GM21737 (cell line): ENCODE data around the gene IL22RA1.

Experiments used
- ATAC-seq: cut with Tn5 transposase; IDR thresholded peaks from one replicate; pipeline ENCODE4 v1.9.1; 2021; ENCODE audit warnings: mild to moderate bottlenecking, moderate library complexity; ENCODE audit not compliant: unreplicated experiment

IL22RA1 gene

GRCh38 chr1:24117722-24118409 lies 25.1 kb downstream of the IL22RA1 start:
- no peak for ATAC-seq

DNA sequence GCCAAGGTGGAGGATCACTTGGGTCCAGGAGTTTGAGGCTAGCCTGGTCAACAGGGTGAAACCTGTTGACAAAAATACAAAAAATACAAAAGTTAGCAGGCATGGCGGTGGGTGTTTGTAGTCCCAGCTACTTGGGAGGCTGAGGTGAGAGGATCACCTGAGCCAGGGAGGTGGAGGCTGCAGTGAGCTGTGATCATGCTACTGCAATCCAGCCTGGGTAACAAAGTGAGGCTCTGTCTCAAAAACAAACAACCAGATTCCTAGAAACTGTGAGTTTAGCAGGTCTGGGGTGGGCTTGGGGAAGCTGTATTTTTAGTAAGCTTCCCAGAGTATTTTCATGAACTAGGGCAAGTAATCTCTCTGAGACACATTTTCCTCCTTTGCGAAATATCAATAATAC lies 25.8 kb downstream of the IL22RA1 start:
- ATAC-seq, result no peak

DNA sequence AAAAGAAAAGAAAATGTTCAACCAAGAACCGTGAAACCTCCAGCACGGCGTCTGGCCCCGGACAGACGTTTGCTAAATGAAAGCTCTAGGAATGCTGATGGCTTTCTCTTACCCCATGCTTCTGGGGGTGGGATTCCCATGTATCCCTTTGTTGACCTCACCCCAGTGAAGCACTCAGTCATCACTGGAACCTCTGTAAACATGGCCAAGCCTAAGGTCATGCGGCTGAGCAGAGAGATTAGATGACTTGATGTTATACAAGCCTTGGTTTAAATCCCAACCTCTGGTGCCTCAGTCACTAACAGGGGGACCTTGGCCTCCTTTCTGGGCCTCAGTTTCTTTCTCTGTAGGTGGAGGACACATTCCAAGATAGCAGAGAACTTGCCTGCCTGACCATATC lies 28.2 kb downstream of the IL22RA1 start:
- no peak for ATAC-seq

- no peak for ATAC-seq
These were observed 29.3 kb downstream of the IL22RA1 start for GRCh38 chr1:24113641-24114033.

- no peak for ATAC-seq
These were observed 30.8 kb downstream of the IL22RA1 start, which contains the start of gene MYOM3 for GRCh38 chr1:24111996-24112779. Gene MYOM3 (minus strand): TSS chr1:24112135. CDS start chr1:24108636, 3,499 bp downstream.

DNA sequence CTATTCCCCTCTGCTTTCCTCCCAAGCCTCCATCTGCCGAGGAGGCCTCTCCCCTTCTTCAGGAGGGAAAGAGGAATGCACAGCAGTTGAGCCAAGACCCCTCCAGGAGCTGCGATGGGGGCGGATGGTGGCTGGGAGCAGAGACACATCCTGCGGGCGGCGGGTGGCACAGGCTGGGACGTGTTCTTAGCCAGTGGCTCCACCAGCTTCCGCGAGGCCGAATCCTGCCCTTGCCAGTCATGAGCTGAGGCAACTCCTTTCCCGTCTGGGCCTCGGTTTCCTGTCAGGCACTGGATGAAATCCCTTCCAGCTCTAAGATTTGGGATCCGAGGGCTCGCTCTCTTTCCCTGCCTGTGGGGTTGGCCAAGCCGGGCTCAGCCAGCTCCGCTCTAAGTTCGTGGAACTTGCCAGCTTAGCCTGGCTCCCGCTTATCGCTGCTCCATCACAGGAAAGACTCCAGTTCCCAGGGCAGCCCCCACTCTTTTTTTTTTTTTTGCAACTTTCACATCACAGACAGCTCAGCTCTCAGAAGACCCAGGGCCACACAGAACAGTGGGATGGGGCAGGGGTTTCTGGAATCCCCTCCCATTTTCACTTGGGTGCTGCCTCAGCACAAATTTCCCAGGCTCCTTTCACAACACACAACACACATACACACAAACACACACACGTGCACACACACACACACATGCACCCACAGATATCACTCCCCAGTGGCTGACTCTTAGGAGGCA lies 31.5 kb downstream of the IL22RA1 start:
- ATAC-seq, result no peak

GRCh38 chr1:24110642-24111261 lies 32.2 kb downstream of the IL22RA1 start:
- no peak for ATAC-seq

DNA sequence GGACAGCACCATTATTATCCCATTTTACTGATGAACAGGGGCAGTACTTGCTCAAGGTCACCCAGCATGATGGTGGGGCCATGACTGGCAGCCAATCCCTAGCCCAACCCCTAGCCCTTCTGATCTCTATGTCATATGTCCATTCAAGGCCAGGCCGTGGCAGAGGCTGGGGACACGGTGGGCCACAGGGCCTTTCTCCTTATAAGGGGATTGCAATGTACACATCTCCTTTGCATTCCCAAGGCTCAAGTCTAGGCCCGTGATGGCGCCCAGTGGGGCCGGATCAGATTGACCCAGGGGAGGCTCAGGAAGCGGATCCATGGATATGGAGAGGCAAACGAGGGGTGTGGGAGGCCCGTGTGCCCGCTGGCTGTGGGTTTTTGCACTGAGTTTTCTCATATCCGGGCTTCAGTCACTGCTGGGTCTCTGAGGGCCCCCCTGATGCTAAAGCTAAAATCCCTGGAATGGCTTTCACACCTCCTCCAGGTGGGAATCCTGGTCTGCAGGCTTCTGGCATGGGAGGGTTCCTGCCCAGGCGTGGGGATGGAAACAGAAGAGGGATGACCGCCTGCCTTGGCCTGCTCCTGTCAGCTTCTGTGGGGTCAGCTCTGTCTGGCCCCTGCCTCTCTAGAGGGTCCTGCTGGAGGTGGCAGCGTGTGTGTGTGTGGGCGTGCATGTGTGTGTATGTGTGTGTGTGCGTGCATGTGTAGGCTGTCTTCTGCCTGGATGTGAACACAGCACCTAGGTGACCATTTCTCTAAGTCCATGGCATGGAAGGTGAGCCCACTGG lies 33.1 kb downstream of the IL22RA1 start:
- no peak for ATAC-seq

- no peak for ATAC-seq
These were observed 33.8 kb downstream of the IL22RA1 start for GRCh38 chr1:24109166-24109483.

- no peak for ATAC-seq
These were observed 34.4 kb downstream of the IL22RA1 start for GRCh38 chr1:24108334-24109165.

DNA sequence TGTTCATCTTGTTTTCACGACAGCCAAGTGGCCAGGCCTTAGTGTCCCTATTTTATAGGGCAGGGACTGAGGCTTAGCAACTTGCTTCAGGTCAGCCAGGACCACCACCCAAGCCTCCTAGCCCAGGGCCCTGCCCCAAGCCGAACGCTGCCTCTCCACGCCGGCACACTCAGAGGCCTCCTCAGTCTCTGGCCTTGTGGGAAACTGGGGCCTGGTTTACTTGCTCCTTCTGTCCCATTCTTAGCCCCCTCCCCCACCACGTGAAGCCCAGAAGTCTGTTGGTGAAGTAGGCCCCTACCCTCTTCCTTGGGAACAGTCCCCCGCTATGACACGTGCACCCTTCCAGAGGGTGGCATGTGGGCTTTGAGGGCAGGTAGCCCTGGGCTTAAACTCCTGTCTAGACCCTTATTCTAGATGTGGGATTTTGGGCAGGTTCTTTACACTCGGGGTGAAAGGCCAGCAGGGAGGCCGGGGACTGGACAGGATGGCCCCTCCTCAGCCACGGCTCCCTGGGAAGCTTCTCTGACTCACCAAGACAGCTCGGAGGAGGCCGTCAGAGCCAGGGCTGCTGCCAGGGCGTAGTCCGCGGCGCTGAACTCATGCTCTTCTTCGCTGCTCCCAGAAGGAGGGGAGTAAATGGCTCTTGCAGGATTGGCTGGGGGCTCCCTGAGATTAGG lies 35.3 kb downstream of the IL22RA1 start:
- no peak for ATAC-seq

DNA sequence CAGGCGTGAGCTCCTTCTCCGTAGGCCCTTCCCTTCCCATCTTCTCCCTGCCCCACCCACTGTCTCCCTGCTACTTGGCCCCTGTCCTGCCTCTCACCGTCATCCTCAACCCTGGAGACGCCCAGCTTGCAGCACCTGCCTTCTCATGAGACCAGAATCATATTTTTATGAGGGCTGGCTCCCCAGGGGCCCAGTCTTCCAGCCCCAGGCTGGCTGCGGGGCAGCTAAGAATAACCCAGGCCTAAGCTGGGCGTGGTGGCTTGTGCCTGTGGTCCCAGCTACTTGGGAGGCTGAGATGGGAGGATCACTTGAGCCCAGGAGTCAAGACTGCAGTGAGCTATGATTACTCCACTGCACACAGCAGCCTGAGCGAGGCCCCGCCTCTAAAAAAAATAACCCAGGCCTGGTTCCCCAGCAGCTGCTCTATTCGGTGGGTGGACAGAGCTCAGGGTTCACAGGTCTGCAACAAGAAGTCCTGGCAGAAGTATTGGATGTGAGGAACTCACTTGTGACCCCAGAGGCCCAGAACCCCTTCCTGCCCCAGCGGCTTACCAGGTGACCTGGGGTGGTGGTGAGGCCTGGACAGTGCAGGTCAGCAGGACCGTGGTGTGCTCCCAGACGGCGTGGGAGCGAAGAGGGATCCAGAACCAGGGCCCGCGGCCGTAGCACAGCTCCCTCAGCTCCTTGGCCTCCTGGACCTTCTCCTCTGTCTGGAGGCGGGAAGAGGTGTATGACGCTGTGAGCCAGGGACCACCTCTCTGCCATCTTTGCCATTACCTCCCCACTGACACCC lies 37.4 kb downstream of the IL22RA1 start:
- ATAC-seq, result no peak

- ATAC-seq, result no peak
These were observed 38.1 kb downstream of the IL22RA1 start for GRCh38 chr1:24104854-24105253.

GRCh38 chr1:24103879-24104278 lies 39.1 kb downstream of the IL22RA1 start:
- no peak for ATAC-seq

DNA sequence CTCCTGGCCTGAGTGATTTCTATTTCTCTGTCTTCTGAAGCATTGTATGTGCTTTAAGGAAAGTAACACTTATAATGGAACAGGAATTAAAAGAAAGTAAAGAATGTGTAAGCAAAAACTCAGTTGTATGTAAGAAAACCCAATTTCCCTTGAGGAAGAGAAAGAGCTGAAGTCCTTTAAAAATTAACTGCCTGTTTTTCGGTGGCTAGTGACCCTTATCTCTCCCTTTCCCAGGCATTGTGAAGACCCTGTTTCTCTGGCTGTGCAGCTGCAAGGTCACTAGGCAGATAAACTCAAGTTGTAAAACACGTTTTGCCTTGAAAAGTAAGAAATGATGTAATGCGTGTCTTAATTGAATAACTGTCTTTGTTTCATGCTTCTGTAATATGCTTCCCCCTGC lies 39.5 kb downstream of the IL22RA1 start:
- no peak for ATAC-seq

GRCh38 chr1:24102961-24103360 lies 40.0 kb downstream of the IL22RA1 start:
- no peak for ATAC-seq

DNA sequence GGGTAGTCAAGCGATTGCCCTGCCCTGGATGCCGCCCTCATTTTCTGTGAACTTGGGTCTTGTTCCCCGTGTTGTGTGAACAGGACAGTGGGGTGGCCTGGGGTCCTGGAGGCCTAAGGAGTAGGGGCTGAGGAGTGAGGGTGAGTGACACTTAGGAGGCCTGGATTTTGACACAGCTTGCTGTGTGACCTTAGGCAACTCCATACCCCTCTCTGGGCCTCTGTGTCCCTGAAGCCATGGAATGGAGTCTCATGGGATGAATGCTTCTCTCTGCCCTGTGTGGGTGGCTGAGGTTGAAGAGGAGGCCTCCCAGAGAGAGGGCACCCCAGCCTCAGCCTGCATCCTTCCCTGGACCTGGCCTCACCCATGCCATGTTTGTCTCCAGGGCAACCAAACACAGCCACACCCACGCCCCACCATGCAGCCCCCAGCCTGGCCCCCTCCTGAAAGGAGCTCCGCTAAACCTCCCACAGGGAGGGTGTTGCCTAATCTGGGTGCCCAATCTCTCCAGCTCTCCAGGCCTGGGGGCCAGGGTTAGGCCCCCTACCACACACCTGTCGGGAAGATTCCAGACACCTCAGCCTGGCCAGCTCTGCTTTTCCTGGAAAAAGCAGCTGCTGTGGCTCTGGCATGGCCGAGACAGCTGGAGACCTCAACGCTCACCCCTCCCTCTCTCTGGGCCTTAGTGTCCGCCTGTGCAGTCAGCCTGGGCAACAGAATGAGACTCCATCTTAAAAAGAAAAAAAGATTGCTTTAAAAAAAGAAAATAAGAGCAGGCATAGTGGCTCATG lies 40.9 kb downstream of the IL22RA1 start:
- ATAC-seq, result no peak
